WTC11 (cell line): ENCODE results near the gene DEFB114.

ENCODE experiments used
- ATF2 ChIP-seq: sonication (generic); formaldehyde crosslinking; IDR thresholded peaks from 2 replicates; pipeline ENCODE4 v1.8.1; 2022; ENCODE audit warnings: low read depth, missing genetic modification reagents, borderline replicate concordance
- CREB1 ChIP-seq: sonication (generic); formaldehyde crosslinking; IDR thresholded peaks from 2 replicates; pipeline ENCODE4 v1.8.0; 2023; ENCODE audit warnings: mild to moderate bottlenecking, missing genetic modification reagents
- FOXJ3 ChIP-seq: sonication (generic); formaldehyde crosslinking; IDR thresholded peaks from 2 replicates; pipeline ENCODE4 v1.9.0; 2021; ENCODE audit warnings: missing genetic modification reagents, mild to moderate bottlenecking, borderline replicate concordance
- IRF2 ChIP-seq: sonication (generic); formaldehyde crosslinking; IDR thresholded peaks from 2 replicates; pipeline ENCODE4 v1.8.0; 2022; ENCODE audit warnings: low read depth, missing genetic modification reagents, borderline replicate concordance
- MYBL2 ChIP-seq: sonication (generic); formaldehyde crosslinking; IDR thresholded peaks from 2 replicates; pipeline ENCODE4 v1.8.1; 2023; ENCODE audit warnings: mild to moderate bottlenecking, moderate library complexity, missing genetic modification reagents
- ZNF512 ChIP-seq: sonication (generic); formaldehyde crosslinking; IDR thresholded peaks from 2 replicates; pipeline ENCODE4 v1.8.1; 2022; ENCODE audit warnings: missing genetic modification reagents, borderline replicate concordance
- ZSCAN18 ChIP-seq: fragments of 250-450 bp; sonication (Bioruptor Pico); IDR thresholded peaks from 2 replicates; pipeline ENCODE4 v2.1.2; 2022; ENCODE audit warnings: mild to moderate bottlenecking, moderate library complexity
- TF ChIP-seq, protein P1 (sequence below): sonication (generic); formaldehyde crosslinking; IDR thresholded peaks from 2 replicates; pipeline ENCODE4 v1.8.1; 2023; ENCODE audit warnings: mild to moderate bottlenecking, moderate library complexity, missing genetic modification reagents
- TF ChIP-seq, protein P2 (sequence below): fragments of 200-600 bp; IDR thresholded peaks from 2 replicates; pipeline ENCODE4 v1.8.0; 2022; ENCODE audit warnings: antibody characterized with exemption
- TF ChIP-seq, protein P3 (sequence below): sonication (generic); formaldehyde crosslinking; IDR thresholded peaks from 2 replicates; pipeline ENCODE4 v1.8.1; 2023; ENCODE audit warnings: mild to moderate bottlenecking, missing genetic modification reagents, borderline replicate concordance
- TF ChIP-seq, protein P4 (sequence below): sonication (generic); formaldehyde crosslinking; IDR thresholded peaks from 2 replicates; pipeline ENCODE4 v1.8.1; 2023; ENCODE audit warnings: mild to moderate bottlenecking, missing genetic modification reagents

DNA sequence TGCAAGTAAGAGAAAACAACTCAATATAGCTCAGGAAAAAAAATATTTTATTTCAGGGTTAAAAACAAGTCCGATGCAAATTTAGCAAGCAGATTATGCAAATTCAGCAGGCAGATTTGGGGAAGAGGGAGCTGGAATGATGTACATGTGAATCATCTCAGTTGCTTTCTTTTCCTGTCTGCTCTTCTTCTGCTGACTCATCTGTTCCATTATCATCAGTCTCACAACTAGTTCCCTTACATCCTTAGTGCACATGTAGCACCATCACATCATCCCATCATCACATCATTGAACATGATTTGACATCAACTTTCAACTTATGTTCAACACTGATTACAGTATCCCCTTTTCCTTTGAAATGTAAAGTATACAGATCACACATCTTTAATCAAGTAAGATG lies 16.9 kb upstream of the DEFB114 start:
- TF ChIP-seq, protein P1, sequence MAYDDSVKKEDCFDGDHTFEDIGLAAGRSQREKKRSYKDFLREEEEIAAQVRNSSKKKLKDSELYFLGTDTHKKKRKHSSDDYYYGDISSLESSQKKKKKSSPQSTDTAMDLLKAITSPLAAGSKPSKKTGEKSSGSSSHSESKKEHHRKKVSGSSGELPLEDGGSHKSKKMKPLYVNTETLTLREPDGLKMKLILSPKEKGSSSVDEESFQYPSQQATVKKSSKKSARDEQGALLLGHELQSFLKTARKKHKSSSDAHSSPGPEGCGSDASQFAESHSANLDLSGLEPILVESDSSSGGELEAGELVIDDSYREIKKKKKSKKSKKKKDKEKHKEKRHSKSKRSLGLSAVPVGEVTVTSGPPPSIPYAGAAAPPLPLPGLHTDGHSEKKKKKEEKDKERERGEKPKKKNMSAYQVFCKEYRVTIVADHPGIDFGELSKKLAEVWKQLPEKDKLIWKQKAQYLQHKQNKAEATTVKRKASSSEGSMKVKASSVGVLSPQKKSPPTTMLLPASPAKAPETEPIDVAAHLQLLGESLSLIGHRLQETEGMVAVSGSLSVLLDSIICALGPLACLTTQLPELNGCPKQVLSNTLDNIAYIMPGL (CRISPR knock-in tag) = no peak
- TF ChIP-seq ZSCAN18 (CRISPR knock-in tag) = no peak
- TF ChIP-seq, protein P2, sequence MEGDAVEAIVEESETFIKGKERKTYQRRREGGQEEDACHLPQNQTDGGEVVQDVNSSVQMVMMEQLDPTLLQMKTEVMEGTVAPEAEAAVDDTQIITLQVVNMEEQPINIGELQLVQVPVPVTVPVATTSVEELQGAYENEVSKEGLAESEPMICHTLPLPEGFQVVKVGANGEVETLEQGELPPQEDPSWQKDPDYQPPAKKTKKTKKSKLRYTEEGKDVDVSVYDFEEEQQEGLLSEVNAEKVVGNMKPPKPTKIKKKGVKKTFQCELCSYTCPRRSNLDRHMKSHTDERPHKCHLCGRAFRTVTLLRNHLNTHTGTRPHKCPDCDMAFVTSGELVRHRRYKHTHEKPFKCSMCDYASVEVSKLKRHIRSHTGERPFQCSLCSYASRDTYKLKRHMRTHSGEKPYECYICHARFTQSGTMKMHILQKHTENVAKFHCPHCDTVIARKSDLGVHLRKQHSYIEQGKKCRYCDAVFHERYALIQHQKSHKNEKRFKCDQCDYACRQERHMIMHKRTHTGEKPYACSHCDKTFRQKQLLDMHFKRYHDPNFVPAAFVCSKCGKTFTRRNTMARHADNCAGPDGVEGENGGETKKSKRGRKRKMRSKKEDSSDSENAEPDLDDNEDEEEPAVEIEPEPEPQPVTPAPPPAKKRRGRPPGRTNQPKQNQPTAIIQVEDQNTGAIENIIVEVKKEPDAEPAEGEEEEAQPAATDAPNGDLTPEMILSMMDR = no peak
- TF ChIP-seq, protein P3, sequence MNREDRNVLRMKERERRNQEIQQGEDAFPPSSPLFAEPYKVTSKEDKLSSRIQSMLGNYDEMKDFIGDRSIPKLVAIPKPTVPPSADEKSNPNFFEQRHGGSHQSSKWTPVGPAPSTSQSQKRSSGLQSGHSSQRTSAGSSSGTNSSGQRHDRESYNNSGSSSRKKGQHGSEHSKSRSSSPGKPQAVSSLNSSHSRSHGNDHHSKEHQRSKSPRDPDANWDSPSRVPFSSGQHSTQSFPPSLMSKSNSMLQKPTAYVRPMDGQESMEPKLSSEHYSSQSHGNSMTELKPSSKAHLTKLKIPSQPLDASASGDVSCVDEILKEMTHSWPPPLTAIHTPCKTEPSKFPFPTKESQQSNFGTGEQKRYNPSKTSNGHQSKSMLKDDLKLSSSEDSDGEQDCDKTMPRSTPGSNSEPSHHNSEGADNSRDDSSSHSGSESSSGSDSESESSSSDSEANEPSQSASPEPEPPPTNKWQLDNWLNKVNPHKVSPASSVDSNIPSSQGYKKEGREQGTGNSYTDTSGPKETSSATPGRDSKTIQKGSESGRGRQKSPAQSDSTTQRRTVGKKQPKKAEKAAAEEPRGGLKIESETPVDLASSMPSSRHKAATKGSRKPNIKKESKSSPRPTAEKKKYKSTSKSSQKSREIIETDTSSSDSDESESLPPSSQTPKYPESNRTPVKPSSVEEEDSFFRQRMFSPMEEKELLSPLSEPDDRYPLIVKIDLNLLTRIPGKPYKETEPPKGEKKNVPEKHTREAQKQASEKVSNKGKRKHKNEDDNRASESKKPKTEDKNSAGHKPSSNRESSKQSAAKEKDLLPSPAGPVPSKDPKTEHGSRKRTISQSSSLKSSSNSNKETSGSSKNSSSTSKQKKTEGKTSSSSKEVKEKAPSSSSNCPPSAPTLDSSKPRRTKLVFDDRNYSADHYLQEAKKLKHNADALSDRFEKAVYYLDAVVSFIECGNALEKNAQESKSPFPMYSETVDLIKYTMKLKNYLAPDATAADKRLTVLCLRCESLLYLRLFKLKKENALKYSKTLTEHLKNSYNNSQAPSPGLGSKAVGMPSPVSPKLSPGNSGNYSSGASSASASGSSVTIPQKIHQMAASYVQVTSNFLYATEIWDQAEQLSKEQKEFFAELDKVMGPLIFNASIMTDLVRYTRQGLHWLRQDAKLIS (CRISPR knock-in tag) = no peak
- TF ChIP-seq CREB1 (CRISPR knock-in tag) = no peak
- TF ChIP-seq, protein P4, sequence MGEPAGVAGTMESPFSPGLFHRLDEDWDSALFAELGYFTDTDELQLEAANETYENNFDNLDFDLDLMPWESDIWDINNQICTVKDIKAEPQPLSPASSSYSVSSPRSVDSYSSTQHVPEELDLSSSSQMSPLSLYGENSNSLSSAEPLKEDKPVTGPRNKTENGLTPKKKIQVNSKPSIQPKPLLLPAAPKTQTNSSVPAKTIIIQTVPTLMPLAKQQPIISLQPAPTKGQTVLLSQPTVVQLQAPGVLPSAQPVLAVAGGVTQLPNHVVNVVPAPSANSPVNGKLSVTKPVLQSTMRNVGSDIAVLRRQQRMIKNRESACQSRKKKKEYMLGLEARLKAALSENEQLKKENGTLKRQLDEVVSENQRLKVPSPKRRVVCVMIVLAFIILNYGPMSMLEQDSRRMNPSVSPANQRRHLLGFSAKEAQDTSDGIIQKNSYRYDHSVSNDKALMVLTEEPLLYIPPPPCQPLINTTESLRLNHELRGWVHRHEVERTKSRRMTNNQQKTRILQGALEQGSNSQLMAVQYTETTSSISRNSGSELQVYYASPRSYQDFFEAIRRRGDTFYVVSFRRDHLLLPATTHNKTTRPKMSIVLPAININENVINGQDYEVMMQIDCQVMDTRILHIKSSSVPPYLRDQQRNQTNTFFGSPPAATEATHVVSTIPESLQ (CRISPR knock-in tag) = no peak
- TF ChIP-seq ATF2 = no peak
- no peak for TF ChIP-seq FOXJ3 (CRISPR knock-in tag)
- no peak for TF ChIP-seq MYBL2 (CRISPR knock-in tag)
- no peak for TF ChIP-seq IRF2 (CRISPR knock-in tag)
- TF ChIP-seq ZNF512 (CRISPR knock-in tag) = no peak
